ENCODE results near the gene MYO10. TPM values are rescaled to one million over a fixed set of nuclear protein-coding genes. Genes with fewer than 3 reads are reported as not detected.

Gene MYO10
- total RNA-seq, 1 donor from 2014 or later = 23.1 TPM

DNA sequence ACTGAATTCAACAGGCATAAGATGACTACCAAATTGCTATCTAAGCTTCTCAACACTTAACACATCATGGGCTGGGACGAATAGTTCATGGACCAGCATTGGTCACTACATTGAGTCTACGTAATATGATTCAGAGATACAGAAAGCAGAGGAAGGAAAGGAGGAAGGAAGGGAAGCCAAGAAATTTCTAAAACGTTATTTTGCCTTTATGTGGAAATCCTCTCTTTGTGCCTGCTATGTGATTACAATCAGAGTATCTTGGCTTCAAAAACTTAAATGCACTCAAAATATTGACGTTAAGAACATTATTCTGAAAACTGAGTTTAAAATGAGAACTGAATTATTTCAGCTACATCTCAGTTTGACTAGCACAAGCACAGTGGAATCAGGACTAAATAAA is 231.1 kb downstream of the MYO10 start:
- TF ChIP-seq, protein P1, sequence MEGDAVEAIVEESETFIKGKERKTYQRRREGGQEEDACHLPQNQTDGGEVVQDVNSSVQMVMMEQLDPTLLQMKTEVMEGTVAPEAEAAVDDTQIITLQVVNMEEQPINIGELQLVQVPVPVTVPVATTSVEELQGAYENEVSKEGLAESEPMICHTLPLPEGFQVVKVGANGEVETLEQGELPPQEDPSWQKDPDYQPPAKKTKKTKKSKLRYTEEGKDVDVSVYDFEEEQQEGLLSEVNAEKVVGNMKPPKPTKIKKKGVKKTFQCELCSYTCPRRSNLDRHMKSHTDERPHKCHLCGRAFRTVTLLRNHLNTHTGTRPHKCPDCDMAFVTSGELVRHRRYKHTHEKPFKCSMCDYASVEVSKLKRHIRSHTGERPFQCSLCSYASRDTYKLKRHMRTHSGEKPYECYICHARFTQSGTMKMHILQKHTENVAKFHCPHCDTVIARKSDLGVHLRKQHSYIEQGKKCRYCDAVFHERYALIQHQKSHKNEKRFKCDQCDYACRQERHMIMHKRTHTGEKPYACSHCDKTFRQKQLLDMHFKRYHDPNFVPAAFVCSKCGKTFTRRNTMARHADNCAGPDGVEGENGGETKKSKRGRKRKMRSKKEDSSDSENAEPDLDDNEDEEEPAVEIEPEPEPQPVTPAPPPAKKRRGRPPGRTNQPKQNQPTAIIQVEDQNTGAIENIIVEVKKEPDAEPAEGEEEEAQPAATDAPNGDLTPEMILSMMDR (IDR thresholded peaks at IDR 0.05; ENCODE audit: partially characterized antibody, unreplicated experiment) = no peak
- H3K27me3 Mint-ChIP-seq (ENCODE audit: unreplicated experiment) = no peaks in the 10 kb centered on the region
- H3K36me3 Mint-ChIP-seq (ENCODE audit: unreplicated experiment) = peaks cover 15% of the 10 kb centered on the region
- H3K4me1 Mint-ChIP-seq (ENCODE audit: low read depth, unreplicated experiment) = peaks cover 4% of the 10 kb centered on the region
- no peak for DNase-seq
- peaks cover 3% of the 10 kb centered on the region for H3K9me3 Mint-ChIP-seq (ENCODE audit: unreplicated experiment)
- no peak overlapping the region for H3K4me3 Mint-ChIP-seq (ENCODE audit: unreplicated experiment)
- no peak overlapping the region for H3K27ac Mint-ChIP-seq (ENCODE audit: unreplicated experiment)

GRCh38 chr5:16702964-16703363 is 233.1 kb downstream of the MYO10 start:
- no peaks in the 10 kb centered on the region for H3K27me3 Mint-ChIP-seq (ENCODE audit: unreplicated experiment)
- H3K9me3 Mint-ChIP-seq (ENCODE audit: unreplicated experiment) = peaks cover 3% of the 10 kb centered on the region
- H3K27ac Mint-ChIP-seq (ENCODE audit: unreplicated experiment) = no peak overlapping the region
- no peak for DNase-seq
- H3K4me3 Mint-ChIP-seq (ENCODE audit: unreplicated experiment) = no peak overlapping the region
- peaks cover 12% of the 10 kb centered on the region for H3K36me3 Mint-ChIP-seq (ENCODE audit: unreplicated experiment)
- no peaks in the 10 kb centered on the region for H3K4me1 Mint-ChIP-seq (ENCODE audit: low read depth, unreplicated experiment)
- TF ChIP-seq, protein P1 (IDR thresholded peaks at IDR 0.05; ENCODE audit: partially characterized antibody, unreplicated experiment) = no peak

- Mint-ChIP-seq H3K27ac (ENCODE audit: unreplicated experiment) (no peak overlapping the region), H3K9me3 (ENCODE audit: unreplicated experiment) (no peaks in the 10 kb centered on the region), H3K4me3 (ENCODE audit: unreplicated experiment) (no peak overlapping the region), H3K4me1 (ENCODE audit: low read depth, unreplicated experiment) (no peaks in the 10 kb centered on the region), H3K27me3 (ENCODE audit: unreplicated experiment) (no peaks in the 10 kb centered on the region), H3K36me3 (ENCODE audit: unreplicated experiment) (no peaks in the 10 kb centered on the region)
- DNase-seq = no peak
- TF ChIP-seq, protein P1 (IDR thresholded peaks at IDR 0.05; ENCODE audit: partially characterized antibody, unreplicated experiment) = no peak
Observed at GRCh38 chr5:16701134-16702099, 234.7 kb downstream of the MYO10 start.

- TF ChIP-seq, protein P1 (IDR thresholded peaks at IDR 0.05; ENCODE audit: partially characterized antibody, unreplicated experiment) = no peak
- peaks cover 2% of the 10 kb centered on the region for H3K27me3 Mint-ChIP-seq (ENCODE audit: unreplicated experiment)
- no peak for DNase-seq
- H3K27ac Mint-ChIP-seq (ENCODE audit: unreplicated experiment) = no peak overlapping the region
- no peak overlapping the region for H3K4me3 Mint-ChIP-seq (ENCODE audit: unreplicated experiment)
- H3K9me3 Mint-ChIP-seq (ENCODE audit: unreplicated experiment) = peaks cover 2% of the 10 kb centered on the region
- no peaks in the 10 kb centered on the region for H3K4me1 Mint-ChIP-seq (ENCODE audit: low read depth, unreplicated experiment)
- H3K36me3 Mint-ChIP-seq (ENCODE audit: unreplicated experiment) = no peaks in the 10 kb centered on the region
Observed at GRCh38 chr5:16700081-16700480, 236.0 kb downstream of the MYO10 start.

DNA sequence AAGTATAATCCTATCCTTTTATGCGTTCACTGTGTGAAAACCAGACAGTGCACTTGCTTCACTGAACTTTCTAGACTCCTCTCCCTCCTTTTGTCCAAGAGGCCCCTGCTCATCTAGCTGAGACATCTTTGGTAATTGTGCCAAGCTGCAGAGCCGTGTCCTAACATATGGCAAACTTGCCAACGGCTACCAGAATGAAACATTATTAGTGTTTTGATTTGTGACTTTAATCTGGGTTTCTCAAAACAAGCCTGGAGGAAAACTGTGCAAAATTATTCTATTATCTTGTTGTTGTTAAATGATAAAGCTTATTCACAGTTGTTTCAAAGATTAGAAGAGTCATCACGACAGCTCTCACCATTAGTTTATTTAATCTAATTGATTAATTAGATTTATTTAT is 240.3 kb downstream of the MYO10 start:
- H3K27ac Mint-ChIP-seq (ENCODE audit: unreplicated experiment) = peak overlapping the region; percentile 38
- DNase-seq = no peak

More for the DNA sequence above, 240.3 kb downstream of the MYO10 start:
- peaks cover 2% of the 10 kb centered on the region for H3K27me3 Mint-ChIP-seq (ENCODE audit: unreplicated experiment)
- H3K4me1 Mint-ChIP-seq (ENCODE audit: low read depth, unreplicated experiment) = no peaks in the 10 kb centered on the region
- H3K36me3 Mint-ChIP-seq (ENCODE audit: unreplicated experiment) = no peaks in the 10 kb centered on the region
- H3K9me3 Mint-ChIP-seq (ENCODE audit: unreplicated experiment) = peaks cover 2% of the 10 kb centered on the region
- H3K4me3 Mint-ChIP-seq (ENCODE audit: unreplicated experiment) = no peak overlapping the region
- TF ChIP-seq, protein P1 (IDR thresholded peaks at IDR 0.05; ENCODE audit: partially characterized antibody, unreplicated experiment) = no peak

Data from glutamatergic neuron (in vitro differentiated cells).